HEK293T (cell line): Measurements from ENCODE around the gene OPA1.

Experiments
- BHLHE40 ChIP-seq: fragments of 450-650 bp; IDR thresholded peaks from 2 replicates; pipeline ENCODE4 v1.6.1; 2016; ENCODE audit warnings: mild to moderate bottlenecking, moderate library complexity, borderline replicate concordance
- CTBP1 ChIP-seq: fragments of 450-650 bp; IDR thresholded peaks from 2 replicates; pipeline ENCODE4 v1.6.1; 2016; ENCODE audit warnings: borderline replicate concordance
- FOXK2 ChIP-seq: fragments of 450-650 bp; IDR thresholded peaks from 2 replicates; pipeline ENCODE4 v1.6.1; 2016; ENCODE audit warnings: mild to moderate bottlenecking
- FOXM1 ChIP-seq: fragments of 450-650 bp; IDR thresholded peaks from 2 replicates; pipeline ENCODE4 v1.6.1; 2017; ENCODE audit warnings: mild to moderate bottlenecking, borderline replicate concordance
- HDGF ChIP-seq: fragments of 450-650 bp; IDR thresholded peaks from 2 replicates; pipeline ENCODE4 v1.6.1; 2017; ENCODE audit warnings: antibody characterized with exemption, borderline replicate concordance
- L3MBTL2 ChIP-seq: fragments of 450-650 bp; conservative IDR thresholded peaks from 2 replicates; pipeline ENCODE4 v1.6.1; 2016; ENCODE audit warnings: mild to moderate bottlenecking
- NFRKB ChIP-seq: fragments of 450-650 bp; IDR thresholded peaks from 2 replicates; pipeline ENCODE4 v1.6.1; 2016; ENCODE audit warnings: mild to moderate bottlenecking, moderate library complexity
- PKNOX1 ChIP-seq: fragments of 450-650 bp; IDR thresholded peaks from 2 replicates; pipeline ENCODE4 v1.6.1; 2016
- SP1 ChIP-seq: fragments of 450-650 bp; IDR thresholded peaks from 2 replicates; pipeline ENCODE4 v1.6.1; 2017
- SUZ12 ChIP-seq: fragments of 450-650 bp; IDR thresholded peaks from 2 replicates; pipeline ENCODE4 v1.6.1; 2016; ENCODE audit warnings: mild to moderate bottlenecking
- TARDBP ChIP-seq: fragments of 450-650 bp; IDR thresholded peaks from 2 replicates; pipeline ENCODE4 v1.6.1; 2016

- TF ChIP-seq NFRKB (no peak), PKNOX1 (no peak), SP1 (no peak), SUZ12 (no peak), CTBP1 (no peak), HDGF (no peak), L3MBTL2 (no peak), BHLHE40 (no peak), TARDBP (no peak), FOXK2 (no peak), FOXM1 (no peak)
These were observed 111.4 kb downstream of the OPA1 start for GRCh38 chr3:193704431-193704830.
